Fibroblast of skin of right quadriceps (primary cell): ENCODE results near the gene PROS1.
"Not testable (repeated sequence)": the region's sequence is repeated elsewhere in the genome, so short reads cannot be mapped to it uniquely, and the experiment has no call there.

Experiments
- DNase-seq: peaks from one replicate; pipeline ENCODE4 v3.0.0-alpha.2; 2013

PROS1 gene

DNA sequence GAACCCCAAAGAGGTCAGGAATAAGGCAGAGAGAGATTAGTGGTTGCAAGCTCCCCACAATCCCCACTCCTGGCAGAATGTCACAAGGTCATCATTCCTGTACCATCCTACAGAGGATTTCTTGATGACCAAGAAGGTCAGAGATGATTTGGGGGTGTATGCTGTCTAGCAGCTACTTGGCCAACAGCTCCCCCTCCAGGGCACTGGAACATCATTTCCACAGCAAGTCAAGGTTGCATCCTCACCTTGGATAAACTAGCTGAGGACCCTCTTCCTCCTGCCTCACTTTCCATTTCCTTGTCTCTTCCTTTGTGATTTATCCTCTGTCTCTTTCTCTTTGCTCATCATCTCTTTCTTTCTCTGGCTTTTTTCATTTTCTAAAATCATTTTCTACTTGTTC, 106.3 kb downstream of the PROS1 start:
- DNase-seq = no peak

DNA sequence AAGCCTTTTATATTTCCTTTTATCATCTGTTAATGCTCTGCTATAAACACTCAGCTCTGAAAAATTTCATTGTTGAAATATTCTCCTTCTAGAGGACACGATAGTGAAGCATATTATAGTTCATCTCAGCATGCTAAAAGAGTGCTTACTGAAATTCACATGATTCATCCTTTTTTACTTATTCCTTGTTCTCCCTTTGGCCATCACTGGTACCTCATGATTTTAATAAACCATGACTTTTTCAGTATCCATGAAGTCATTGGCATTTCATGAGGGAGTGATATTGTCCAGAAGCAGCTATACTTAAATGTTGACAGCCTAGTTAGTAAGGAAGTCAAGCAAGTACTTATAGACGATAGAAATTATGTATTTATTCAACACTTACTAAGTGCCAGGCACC, 112.7 kb downstream of the PROS1 start:
- DNase-seq = no peak

- DNase-seq = no peak
Measured at GRCh38 chr3:93855401-93855800, 118.3 kb downstream of the PROS1 start.

GRCh38 chr3:93852228-93852627, 121.5 kb downstream of the PROS1 start:
- not testable (repeated sequence) for DNase-seq

DNA sequence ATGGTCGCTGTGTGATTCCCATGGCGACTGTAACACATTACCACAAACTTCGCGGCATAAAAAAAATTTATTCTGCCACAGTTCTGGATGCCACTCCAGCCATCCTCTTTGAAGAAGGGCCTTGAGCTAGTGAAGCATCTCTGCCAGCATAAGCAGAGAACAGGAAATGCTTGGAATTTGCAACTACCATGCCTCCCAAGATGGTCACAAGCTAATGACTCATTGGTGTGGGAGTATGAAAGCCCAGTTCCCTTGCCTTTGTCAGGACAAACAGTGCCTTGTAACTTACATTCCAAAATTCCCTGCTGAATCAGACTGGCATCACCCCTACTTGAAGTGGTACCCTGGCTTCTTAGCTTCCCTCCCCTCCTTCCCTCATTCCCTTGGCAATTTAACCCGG, 129.7 kb downstream of the PROS1 start:
- DNase-seq = peak; percentile 13

- not testable (repeated sequence) for DNase-seq
Measured at GRCh38 chr3:93839193-93839592, 134.5 kb downstream of the PROS1 start.
